ENCODE measurements around the gene PRR18.

Gene PRR18

GRCh38 chr6:166305562-166306117 is 2.6 kb downstream of the PRR18 start:
- DNase-seq (ENCODE audit: low read depth), result no peak

- no peak for DNase-seq (ENCODE audit: low read depth)
Measured at GRCh38 chr6:166304106-166304505, 4.1 kb downstream of the PRR18 start.

- DNase-seq (ENCODE audit: low read depth), result no peak
Measured at GRCh38 chr6:166301611-166302529, 6.3 kb downstream of the PRR18 start.

- DNase-seq (ENCODE audit: low read depth), result no peak
Measured at GRCh38 chr6:166300357-166300987, 7.7 kb downstream of the PRR18 start.

- no peak for DNase-seq (ENCODE audit: low read depth)
Measured at GRCh38 chr6:166297606-166298005, 10.6 kb downstream of the PRR18 start.

- no peak for DNase-seq (ENCODE audit: low read depth)
Measured at GRCh38 chr6:166296035-166296883, 11.9 kb downstream of the PRR18 start.

GRCh38 chr6:166293731-166294584 is 14.2 kb downstream of the PRR18 start:
- DNase-seq (ENCODE audit: low read depth), result no peak

GRCh38 chr6:166289207-166290060 is 18.8 kb downstream of the PRR18 start:
- DNase-seq (ENCODE audit: low read depth), result no peak

GRCh38 chr6:166286839-166287271 is 21.3 kb downstream of the PRR18 start:
- no peak for DNase-seq (ENCODE audit: low read depth)

- no peak for DNase-seq (ENCODE audit: low read depth)
Measured at GRCh38 chr6:166285233-166285632, 23.0 kb downstream of the PRR18 start.

- no peak for DNase-seq (ENCODE audit: low read depth)
Measured at GRCh38 chr6:166284640-166285039, 23.6 kb downstream of the PRR18 start.

GRCh38 chr6:166282394-166283032 is 25.7 kb downstream of the PRR18 start:
- DNase-seq (ENCODE audit: low read depth), result no peak

GRCh38 chr6:166281104-166281503 is 27.1 kb downstream of the PRR18 start:
- no peak for DNase-seq (ENCODE audit: low read depth)

- no peak for DNase-seq (ENCODE audit: low read depth)
Measured at GRCh38 chr6:166279393-166279679, 28.9 kb downstream of the PRR18 start.

GRCh38 chr6:166278579-166279392 is 29.4 kb downstream of the PRR18 start:
- no peak for DNase-seq (ENCODE audit: low read depth)

GRCh38 chr6:166277892-166278578 is 30.2 kb downstream of the PRR18 start:
- DNase-seq (ENCODE audit: low read depth), result no peak

- no peak for DNase-seq (ENCODE audit: low read depth)
Measured at GRCh38 chr6:166277018-166277417, 31.2 kb downstream of the PRR18 start.

GRCh38 chr6:166275714-166276166 is 32.5 kb downstream of the PRR18 start:
- DNase-seq (ENCODE audit: low read depth), result peak; percentile 63
